ENCODE results near the gene MAPK4.
"Not testable (repeated sequence)": the region's sequence is repeated elsewhere in the genome, so short reads cannot be mapped to it uniquely, and the experiment has no call there.

Gene MAPK4

DNA sequence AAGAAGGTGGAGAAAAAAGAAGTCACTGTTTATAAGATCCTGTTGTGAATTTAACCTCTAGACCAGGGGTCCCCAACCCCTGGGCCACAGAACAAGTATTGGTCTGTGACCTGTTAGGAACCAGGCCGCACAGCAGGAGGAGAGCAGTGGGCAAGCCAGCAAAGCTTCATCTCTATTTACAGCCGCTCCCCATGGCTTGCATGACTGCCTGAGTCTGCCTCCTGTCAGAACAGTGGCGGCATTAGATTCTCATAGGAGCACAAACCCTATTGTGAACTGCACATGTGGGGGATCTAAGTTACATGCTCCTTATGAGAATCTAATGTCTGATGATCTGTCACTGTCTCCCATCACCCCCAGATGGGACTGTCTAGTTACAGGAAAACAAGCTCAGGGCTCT, 13.3 kb downstream of the MAPK4 start:
- H3K27me3 ChIP-seq (replicated peaks; ENCODE audit: control insufficient read depth, insufficient read depth, low read length, poor library complexity, severe bottlenecking); H3K36me3 ChIP-seq (ENCODE audit: control insufficient read depth, insufficient read depth, low read length); DNase-seq; H3K9me3 ChIP-seq (ENCODE audit: control insufficient read depth, low read length); H3K4me1 ChIP-seq (ENCODE audit: control insufficient read depth, insufficient read depth, low read length, poor library complexity, severe bottlenecking); H3K4me3 ChIP-seq (ENCODE audit: insufficient read depth, low read depth, low read length, poor library complexity, severe bottlenecking); H3K27ac ChIP-seq (ENCODE audit: insufficient read depth, low read length, poor library complexity, severe bottlenecking): not testable (repeated sequence)

DNA sequence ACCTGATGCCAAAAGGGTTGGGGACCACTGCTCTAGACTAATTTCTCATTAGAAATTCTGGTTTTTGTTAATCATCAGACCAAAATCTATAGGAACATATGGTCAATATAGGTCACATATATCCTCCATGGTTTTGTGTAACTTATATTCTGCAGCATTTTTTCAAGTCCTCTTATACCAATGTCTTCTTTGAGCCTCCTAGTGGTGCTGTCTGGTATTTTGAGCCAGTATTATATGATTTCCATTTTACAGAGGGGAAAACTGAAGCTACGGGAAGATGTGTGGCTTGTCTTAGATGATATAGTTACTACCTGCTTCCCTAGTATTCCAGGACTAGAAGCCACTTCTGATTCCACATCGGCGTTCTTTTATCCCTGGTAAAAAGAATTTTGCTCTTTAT, 13.8 kb downstream of the MAPK4 start:
- DNase-seq, result no peak
- H3K9me3 ChIP-seq (ENCODE audit: control insufficient read depth, low read length), result no peaks in the 10 kb centered on the region

DNA sequence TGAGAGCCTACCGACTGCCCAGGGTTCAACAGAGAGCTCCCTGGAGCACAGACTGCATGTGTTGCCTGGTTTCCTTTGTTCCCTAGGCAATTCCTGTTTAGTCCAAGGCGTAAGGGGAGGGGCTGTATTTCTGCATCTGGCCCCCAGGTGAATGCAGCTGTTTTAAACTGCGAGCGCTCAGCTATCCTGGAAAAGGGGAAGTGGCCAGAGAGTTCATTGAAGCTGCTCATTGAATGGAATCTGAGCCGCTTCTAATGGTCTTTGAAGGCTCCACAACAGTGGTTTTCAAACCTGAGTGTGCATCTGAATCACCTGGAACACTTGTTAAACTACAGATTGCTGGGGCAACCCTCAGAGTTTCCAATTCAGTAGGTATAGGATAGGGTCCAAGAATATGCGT, 18.1 kb downstream of the MAPK4 start:
- Histone ChIP-seq H3K9me3 (ENCODE audit: control insufficient read depth, low read length) (no peaks in the 10 kb centered on the region), H3K27ac (ENCODE audit: insufficient read depth, low read length, poor library complexity, severe bottlenecking) (no peak overlapping the region), H3K36me3 (ENCODE audit: control insufficient read depth, insufficient read depth, low read length) (no peaks in the 10 kb centered on the region), H3K27me3 (replicated peaks; ENCODE audit: control insufficient read depth, insufficient read depth, low read length, poor library complexity, severe bottlenecking) (no peaks in the 10 kb centered on the region), H3K4me1 (ENCODE audit: control insufficient read depth, insufficient read depth, low read length, poor library complexity, severe bottlenecking) (no peaks in the 10 kb centered on the region), H3K4me3 (ENCODE audit: insufficient read depth, low read depth, low read length, poor library complexity, severe bottlenecking) (no peak overlapping the region)
- DNase-seq, result no peak

More for the DNA sequence above, 13.8 kb downstream of the MAPK4 start:
- no peak overlapping the region for H3K27ac ChIP-seq (ENCODE audit: insufficient read depth, low read length, poor library complexity, severe bottlenecking)
- H3K4me1 ChIP-seq (ENCODE audit: control insufficient read depth, insufficient read depth, low read length, poor library complexity, severe bottlenecking), result no peaks in the 10 kb centered on the region
- no peak overlapping the region for H3K4me3 ChIP-seq (ENCODE audit: insufficient read depth, low read depth, low read length, poor library complexity, severe bottlenecking)
- no peaks in the 10 kb centered on the region for H3K36me3 ChIP-seq (ENCODE audit: control insufficient read depth, insufficient read depth, low read length)
- no peaks in the 10 kb centered on the region for H3K27me3 ChIP-seq (replicated peaks; ENCODE audit: control insufficient read depth, insufficient read depth, low read length, poor library complexity, severe bottlenecking)

DNA sequence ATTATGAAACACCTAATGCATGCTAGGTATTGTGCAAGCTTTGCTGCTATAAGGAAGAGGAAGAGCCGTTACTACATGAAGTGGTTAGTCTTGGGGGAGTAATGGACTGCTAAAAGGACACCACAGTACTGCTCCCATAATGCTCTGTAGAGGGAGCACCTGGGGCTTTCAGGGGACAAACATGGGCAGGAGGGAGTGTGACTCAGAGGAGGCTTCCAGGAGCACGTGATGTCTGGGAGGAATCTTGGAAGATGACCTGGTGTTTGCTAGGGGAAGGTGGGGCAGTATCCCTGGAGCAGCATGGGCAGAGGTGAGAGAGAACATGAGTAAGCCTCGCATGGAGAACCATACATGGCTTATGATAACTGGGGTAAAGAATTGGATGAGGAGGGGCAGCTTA, 18.8 kb downstream of the MAPK4 start:
- Histone ChIP-seq H3K27ac (ENCODE audit: insufficient read depth, low read length, poor library complexity, severe bottlenecking) (no peak overlapping the region), H3K4me3 (ENCODE audit: insufficient read depth, low read depth, low read length, poor library complexity, severe bottlenecking) (no peak overlapping the region), H3K36me3 (ENCODE audit: control insufficient read depth, insufficient read depth, low read length) (no peaks in the 10 kb centered on the region), H3K9me3 (ENCODE audit: control insufficient read depth, low read length) (no peaks in the 10 kb centered on the region), H3K27me3 (replicated peaks; ENCODE audit: control insufficient read depth, insufficient read depth, low read length, poor library complexity, severe bottlenecking) (no peaks in the 10 kb centered on the region), H3K4me1 (ENCODE audit: control insufficient read depth, insufficient read depth, low read length, poor library complexity, severe bottlenecking) (no peaks in the 10 kb centered on the region)
- DNase-seq, result no peak

DNA sequence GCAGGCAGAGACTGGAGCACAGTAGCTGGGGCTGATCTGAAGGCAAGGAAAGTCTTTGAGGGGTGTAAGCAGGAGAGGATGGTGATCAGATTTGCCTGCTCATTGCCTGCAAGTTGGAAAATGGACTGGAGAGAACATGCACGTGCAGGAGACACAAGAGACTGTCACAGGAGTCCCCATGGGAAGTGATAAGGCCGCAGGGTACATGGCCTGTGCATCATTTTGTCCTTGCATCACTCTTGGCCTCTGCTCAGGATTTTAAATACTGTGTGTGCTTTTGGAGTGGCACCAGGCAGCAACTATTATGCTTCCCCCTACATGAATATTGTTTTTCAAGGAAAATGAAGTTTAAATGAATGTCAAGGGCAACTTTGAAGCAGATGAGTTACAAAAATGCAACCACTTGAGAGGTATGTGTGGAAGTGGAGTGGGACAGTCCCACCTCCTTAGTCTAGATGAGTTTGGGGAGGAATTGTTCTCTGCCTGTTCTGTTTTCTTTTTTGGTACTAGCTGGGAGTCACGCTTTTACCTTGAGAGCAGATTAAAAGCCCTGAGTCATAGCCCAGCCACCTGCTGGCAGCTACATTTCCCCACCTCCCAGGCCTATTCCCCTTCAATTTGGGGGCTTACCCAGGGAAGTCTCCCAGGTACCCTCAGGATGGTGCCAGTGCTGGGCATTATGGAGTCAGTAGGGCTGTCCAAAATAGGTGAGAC, 19.3 kb downstream of the MAPK4 start:
- no peaks in the 10 kb centered on the region for H3K27me3 ChIP-seq (replicated peaks; ENCODE audit: control insufficient read depth, insufficient read depth, low read length, poor library complexity, severe bottlenecking)
- H3K4me3 ChIP-seq (ENCODE audit: insufficient read depth, low read depth, low read length, poor library complexity, severe bottlenecking), result no peak overlapping the region
- no peaks in the 10 kb centered on the region for H3K4me1 ChIP-seq (ENCODE audit: control insufficient read depth, insufficient read depth, low read length, poor library complexity, severe bottlenecking)

DNA sequence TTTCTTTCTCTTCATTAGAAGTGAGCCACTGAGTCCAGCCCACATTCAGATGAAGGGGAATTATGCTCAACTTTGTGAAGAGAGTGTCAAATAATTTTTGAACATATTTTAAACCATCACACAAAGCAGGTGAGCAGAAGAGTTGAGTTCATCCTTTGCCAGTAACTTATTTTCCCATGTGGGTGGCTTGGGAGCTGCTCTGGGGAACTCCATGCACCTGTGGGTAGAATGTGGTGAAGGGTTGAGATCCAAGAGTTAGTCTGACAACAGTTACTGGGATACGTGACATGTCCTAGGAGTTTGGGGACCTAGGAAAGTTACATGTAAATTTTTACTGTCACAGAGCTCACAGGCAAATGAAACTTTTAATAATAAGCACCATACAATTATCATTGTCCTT, 21.6 kb downstream of the MAPK4 start:
- Histone ChIP-seq H3K4me1 (ENCODE audit: control insufficient read depth, insufficient read depth, low read length, poor library complexity, severe bottlenecking) (no peaks in the 10 kb centered on the region), H3K36me3 (ENCODE audit: control insufficient read depth, insufficient read depth, low read length) (no peaks in the 10 kb centered on the region), H3K4me3 (ENCODE audit: insufficient read depth, low read depth, low read length, poor library complexity, severe bottlenecking) (no peak overlapping the region), H3K27ac (ENCODE audit: insufficient read depth, low read length, poor library complexity, severe bottlenecking) (no peak overlapping the region), H3K9me3 (ENCODE audit: control insufficient read depth, low read length) (no peaks in the 10 kb centered on the region), H3K27me3 (replicated peaks; ENCODE audit: control insufficient read depth, insufficient read depth, low read length, poor library complexity, severe bottlenecking) (no peaks in the 10 kb centered on the region)
- DNase-seq, result no peak

More for the DNA sequence above, 19.3 kb downstream of the MAPK4 start:
- no peaks in the 10 kb centered on the region for H3K9me3 ChIP-seq (ENCODE audit: control insufficient read depth, low read length)
- no peak for DNase-seq
- H3K36me3 ChIP-seq (ENCODE audit: control insufficient read depth, insufficient read depth, low read length), result no peaks in the 10 kb centered on the region
- no peak overlapping the region for H3K27ac ChIP-seq (ENCODE audit: insufficient read depth, low read length, poor library complexity, severe bottlenecking)

DNA sequence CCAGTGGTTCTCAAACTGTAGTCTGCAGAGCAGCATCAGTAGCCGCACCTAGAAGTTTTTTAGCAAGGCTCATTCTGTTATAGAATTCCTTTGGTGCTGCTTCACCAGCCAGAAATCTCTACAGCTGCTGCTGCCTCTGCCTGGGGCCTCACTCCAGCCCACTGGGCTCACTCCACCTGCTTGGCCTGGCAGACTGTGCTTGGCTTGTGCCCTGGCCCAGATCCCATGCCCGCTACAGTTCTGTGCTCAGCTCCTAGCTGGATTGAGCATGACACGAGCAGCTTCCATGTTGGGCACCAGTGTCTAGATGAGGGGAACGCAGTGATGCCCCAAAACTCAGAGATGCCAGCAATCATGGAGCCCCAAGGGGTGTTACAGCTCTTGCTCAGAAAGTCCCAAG, 22.6 kb downstream of the MAPK4 start:
- Histone ChIP-seq H3K27me3 (replicated peaks; ENCODE audit: control insufficient read depth, insufficient read depth, low read length, poor library complexity, severe bottlenecking) (no peaks in the 10 kb centered on the region), H3K4me3 (ENCODE audit: insufficient read depth, low read depth, low read length, poor library complexity, severe bottlenecking) (no peak overlapping the region), H3K9me3 (ENCODE audit: control insufficient read depth, low read length) (no peaks in the 10 kb centered on the region), H3K36me3 (ENCODE audit: control insufficient read depth, insufficient read depth, low read length) (no peaks in the 10 kb centered on the region), H3K4me1 (ENCODE audit: control insufficient read depth, insufficient read depth, low read length, poor library complexity, severe bottlenecking) (no peaks in the 10 kb centered on the region), H3K27ac (ENCODE audit: insufficient read depth, low read length, poor library complexity, severe bottlenecking) (no peak overlapping the region)
- DNase-seq, result no peak

DNA sequence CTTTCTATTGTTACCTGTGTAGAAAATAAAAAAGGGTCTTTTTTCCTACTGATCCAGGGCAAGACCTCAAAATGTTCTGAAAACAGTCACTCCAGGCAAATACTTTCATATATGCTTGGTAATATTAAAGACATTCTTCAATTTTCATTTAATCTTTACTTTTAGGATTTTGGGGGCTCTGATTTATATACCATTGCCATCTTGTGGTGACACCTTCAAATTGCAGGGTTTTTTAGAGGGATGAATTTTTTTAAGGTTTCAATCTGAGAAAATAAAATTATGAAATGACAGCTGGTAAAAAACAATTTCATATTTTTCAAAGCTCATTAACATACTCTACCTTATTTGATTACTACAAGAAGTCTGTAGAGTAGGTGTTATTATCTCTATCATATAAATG, 26.8 kb downstream of the MAPK4 start:
- DNase-seq, result no peak
- Histone ChIP-seq H3K27ac (ENCODE audit: insufficient read depth, low read length, poor library complexity, severe bottlenecking) (no peak overlapping the region), H3K4me1 (ENCODE audit: control insufficient read depth, insufficient read depth, low read length, poor library complexity, severe bottlenecking) (no peaks in the 10 kb centered on the region), H3K27me3 (replicated peaks; ENCODE audit: control insufficient read depth, insufficient read depth, low read length, poor library complexity, severe bottlenecking) (no peaks in the 10 kb centered on the region), H3K9me3 (ENCODE audit: control insufficient read depth, low read length) (no peaks in the 10 kb centered on the region), H3K4me3 (ENCODE audit: insufficient read depth, low read depth, low read length, poor library complexity, severe bottlenecking) (no peak overlapping the region), H3K36me3 (ENCODE audit: control insufficient read depth, insufficient read depth, low read length) (no peaks in the 10 kb centered on the region)

DNA sequence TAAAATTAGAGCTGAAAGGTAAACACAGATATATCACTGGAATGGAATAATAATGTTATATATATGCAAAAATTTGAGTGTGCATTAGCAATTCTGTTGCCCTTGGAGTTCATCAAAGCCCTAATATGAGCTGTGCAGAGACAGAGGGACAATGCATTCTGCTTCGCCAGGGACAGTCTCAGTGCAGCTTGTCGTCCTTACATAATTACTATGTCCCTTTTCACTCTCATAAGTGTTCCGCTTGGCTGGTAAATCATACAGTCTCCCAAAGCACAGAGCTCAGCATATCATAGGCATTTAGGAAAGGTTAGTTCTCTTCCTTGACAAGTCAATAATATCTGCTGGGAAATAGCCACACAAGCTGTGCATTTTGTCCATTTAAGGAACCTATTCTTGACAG, 30.7 kb downstream of the MAPK4 start:
- H3K27ac ChIP-seq (ENCODE audit: insufficient read depth, low read length, poor library complexity, severe bottlenecking), result no peak overlapping the region
- H3K36me3 ChIP-seq (ENCODE audit: control insufficient read depth, insufficient read depth, low read length), result no peaks in the 10 kb centered on the region
- no peak for DNase-seq
- H3K9me3 ChIP-seq (ENCODE audit: control insufficient read depth, low read length), result no peaks in the 10 kb centered on the region
- no peaks in the 10 kb centered on the region for H3K27me3 ChIP-seq (replicated peaks; ENCODE audit: control insufficient read depth, insufficient read depth, low read length, poor library complexity, severe bottlenecking)
- no peaks in the 10 kb centered on the region for H3K4me1 ChIP-seq (ENCODE audit: control insufficient read depth, insufficient read depth, low read length, poor library complexity, severe bottlenecking)
- no peak overlapping the region for H3K4me3 ChIP-seq (ENCODE audit: insufficient read depth, low read depth, low read length, poor library complexity, severe bottlenecking)

DNA sequence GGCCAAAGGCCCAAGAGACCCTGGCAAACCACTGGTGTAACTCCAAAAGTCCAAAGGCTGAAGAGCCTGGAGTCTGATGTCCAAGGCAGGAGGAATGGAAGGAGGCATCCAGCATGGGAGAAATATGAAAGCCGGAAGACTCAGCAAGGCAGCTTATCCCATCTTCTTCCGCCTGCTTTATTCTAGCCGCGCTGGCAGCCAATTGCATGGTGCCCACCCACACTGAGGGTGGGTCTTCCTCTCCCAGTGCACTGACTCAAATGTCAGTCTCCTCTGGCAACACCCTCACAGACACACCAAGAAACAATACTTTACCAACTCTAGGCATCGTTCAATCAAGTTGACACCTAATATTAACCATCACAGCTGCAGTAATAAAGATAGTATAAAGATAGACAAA, 34.1 kb downstream of the MAPK4 start:
- no peak for DNase-seq
- Histone ChIP-seq H3K9me3 (ENCODE audit: control insufficient read depth, low read length) (no peaks in the 10 kb centered on the region), H3K27me3 (replicated peaks; ENCODE audit: control insufficient read depth, insufficient read depth, low read length, poor library complexity, severe bottlenecking) (no peaks in the 10 kb centered on the region), H3K27ac (ENCODE audit: insufficient read depth, low read length, poor library complexity, severe bottlenecking) (no peak overlapping the region), H3K4me3 (ENCODE audit: insufficient read depth, low read depth, low read length, poor library complexity, severe bottlenecking) (no peak overlapping the region), H3K36me3 (ENCODE audit: control insufficient read depth, insufficient read depth, low read length) (no peaks in the 10 kb centered on the region), H3K4me1 (ENCODE audit: control insufficient read depth, insufficient read depth, low read length, poor library complexity, severe bottlenecking) (no peaks in the 10 kb centered on the region)

All from effector memory CD4-positive, alpha-beta T cell (primary cell).